Measurements from ENCODE around the gene TOMM20.

The TOMM20 gene

DNA sequence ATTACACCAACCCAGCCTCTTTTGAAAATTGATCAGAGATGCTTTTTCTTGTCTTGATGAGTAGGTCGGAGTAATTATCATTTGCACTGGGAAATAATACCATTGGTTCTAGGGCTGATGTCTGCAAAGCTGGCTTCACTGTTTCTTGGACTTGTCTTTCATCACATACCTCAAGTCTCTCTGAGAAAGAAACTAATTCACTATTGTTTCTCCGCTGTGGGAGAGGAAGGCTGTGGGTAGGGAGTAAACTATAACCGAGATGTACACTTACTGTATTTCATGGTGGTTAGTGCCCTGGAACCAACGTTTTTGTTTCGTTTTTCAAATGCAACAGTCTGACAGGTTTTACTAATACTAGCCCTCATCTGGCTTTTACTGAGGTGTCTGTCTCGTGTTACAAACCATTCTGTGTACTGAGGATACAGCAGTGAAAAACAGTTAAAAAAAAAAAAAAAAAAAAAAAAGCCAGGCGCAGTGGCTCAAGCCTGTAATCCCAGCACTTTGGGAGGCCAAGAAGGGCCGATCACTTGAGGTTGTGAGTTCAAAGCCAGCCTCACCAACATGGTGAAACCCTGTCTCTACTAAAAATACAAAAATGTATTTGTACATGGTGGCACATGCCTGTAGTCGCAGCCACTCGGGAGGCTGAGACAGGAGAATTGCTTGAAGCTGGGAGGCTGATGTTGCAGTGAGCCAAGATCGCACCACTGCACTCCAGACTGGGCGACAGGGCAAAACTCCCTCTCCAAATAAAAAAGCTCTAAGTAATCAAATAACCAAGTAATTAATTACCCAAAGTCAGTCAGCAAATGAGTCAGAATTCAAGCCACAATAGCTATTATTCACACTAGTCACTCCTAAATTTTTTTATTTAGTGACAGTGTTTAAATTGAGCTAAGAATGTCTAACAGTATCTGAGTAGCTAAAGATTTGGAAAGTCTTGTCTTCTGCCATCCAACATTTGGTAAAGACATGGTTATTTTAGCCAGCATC is 23.3 kb downstream of the TOMM20 start:
- in situ Hi-C loops (cut with MboI; ENCODE audit: low sequenced_read_pairs, unreplicated experiment) = loop anchor here (25.0 kb wide), 1 partner anchor 682 kb away; no protein-coding TSS in a partner anchor
- peak; percentile 75 for DNase-seq (ENCODE audit: low spot score)
- TF ChIP-seq, protein P1, sequence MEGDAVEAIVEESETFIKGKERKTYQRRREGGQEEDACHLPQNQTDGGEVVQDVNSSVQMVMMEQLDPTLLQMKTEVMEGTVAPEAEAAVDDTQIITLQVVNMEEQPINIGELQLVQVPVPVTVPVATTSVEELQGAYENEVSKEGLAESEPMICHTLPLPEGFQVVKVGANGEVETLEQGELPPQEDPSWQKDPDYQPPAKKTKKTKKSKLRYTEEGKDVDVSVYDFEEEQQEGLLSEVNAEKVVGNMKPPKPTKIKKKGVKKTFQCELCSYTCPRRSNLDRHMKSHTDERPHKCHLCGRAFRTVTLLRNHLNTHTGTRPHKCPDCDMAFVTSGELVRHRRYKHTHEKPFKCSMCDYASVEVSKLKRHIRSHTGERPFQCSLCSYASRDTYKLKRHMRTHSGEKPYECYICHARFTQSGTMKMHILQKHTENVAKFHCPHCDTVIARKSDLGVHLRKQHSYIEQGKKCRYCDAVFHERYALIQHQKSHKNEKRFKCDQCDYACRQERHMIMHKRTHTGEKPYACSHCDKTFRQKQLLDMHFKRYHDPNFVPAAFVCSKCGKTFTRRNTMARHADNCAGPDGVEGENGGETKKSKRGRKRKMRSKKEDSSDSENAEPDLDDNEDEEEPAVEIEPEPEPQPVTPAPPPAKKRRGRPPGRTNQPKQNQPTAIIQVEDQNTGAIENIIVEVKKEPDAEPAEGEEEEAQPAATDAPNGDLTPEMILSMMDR (IDR thresholded peaks at IDR 0.05; ENCODE audit: borderline replicate concordance, control extremely low read depth, extremely low read depth, insufficient read depth, missing control alignments) = no peak

DNA sequence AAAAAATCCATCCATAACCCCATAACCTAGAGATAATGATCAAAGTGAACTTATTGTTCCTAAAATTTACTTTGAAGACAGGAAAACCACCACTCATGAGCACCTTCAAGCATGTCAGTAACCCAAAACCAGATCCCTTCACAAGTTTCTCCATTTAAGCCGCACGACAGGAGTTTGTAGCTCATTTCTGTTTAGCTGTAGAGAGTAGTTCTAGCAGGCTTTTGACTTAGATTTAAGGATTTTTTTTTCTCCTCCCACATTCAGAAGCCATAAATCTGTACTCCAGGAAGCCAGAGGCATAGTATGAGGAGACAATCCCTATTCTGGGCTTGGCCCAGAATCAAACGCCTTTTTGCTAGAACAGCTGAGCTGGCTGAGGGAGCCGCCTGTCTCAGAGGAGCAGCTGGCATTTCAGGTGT is 25.6 kb downstream of the TOMM20 start:
- in situ Hi-C loops (cut with MboI; ENCODE audit: low sequenced_read_pairs, unreplicated experiment) = loop anchor here (25.0 kb wide), 1 partner anchor 684 kb away; no protein-coding TSS in a partner anchor
- TF ChIP-seq, protein P1 (IDR thresholded peaks at IDR 0.05; ENCODE audit: borderline replicate concordance, control extremely low read depth, extremely low read depth, insufficient read depth, missing control alignments) = no peak
- no peak for DNase-seq (ENCODE audit: low spot score)

DNA sequence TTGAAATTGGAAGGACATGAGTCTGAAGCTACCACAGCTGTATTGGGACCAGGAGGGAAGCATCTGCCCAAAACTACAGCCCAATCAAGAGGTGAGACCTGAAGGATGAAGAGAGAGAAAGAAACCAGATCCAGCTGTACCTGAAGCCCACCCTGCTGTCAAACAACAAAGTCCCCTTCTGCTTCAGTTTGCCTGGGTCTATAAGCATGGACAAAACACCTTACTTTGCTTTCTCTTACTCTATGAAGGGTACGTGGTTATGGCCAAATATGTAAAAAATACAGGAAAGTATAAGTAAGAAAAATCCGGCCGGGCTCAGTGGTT is 26.4 kb downstream of the TOMM20 start:
- TF ChIP-seq, protein P1 (IDR thresholded peaks at IDR 0.05; ENCODE audit: borderline replicate concordance, control extremely low read depth, extremely low read depth, insufficient read depth, missing control alignments) = no peak
- DNase-seq (ENCODE audit: low spot score) = no peak
- in situ Hi-C loops (cut with MboI; ENCODE audit: low sequenced_read_pairs, unreplicated experiment) = loop anchor here (25.0 kb wide), 1 partner anchor 685 kb away; no protein-coding TSS in a partner anchor

DNA sequence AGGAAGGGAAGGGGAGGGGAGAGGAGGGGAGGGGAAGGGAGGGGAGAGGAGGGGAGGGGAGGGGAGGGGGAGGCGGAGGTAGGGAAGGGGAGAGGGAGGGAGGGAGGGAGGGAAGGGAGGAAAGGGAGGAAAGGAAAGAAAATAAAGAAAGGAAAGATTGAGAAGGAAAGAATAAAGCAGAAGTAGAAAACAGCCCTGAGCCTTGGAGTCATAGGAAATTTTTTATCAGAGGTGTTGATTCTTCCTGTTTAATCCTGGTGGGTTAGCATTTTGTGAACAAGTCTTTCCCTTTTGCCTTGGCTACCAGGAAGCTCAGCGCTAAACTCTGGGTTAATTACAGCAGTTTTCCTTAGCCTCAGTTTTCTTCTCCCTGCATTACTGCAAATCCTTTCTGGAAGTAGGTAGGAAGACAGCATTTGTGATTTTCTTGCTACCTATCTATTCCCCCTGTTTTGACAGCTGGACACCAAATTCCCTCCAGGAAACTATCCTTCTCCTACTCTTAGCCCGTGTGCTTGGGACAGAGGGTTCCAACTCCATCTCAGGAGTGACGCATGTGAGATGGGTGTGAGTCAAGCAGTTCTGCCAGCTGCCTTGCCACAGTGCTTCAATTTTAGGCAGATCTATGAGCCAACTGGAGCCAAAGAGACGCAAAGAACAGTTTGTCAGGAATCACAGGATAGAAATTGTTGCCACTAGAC is 26.9 kb downstream of the TOMM20 start:
- TF ChIP-seq, protein P1 (IDR thresholded peaks at IDR 0.05; ENCODE audit: borderline replicate concordance, control extremely low read depth, extremely low read depth, insufficient read depth, missing control alignments) = no peak
- no peak for DNase-seq (ENCODE audit: low spot score)
- in situ Hi-C loops (cut with MboI; ENCODE audit: low sequenced_read_pairs, unreplicated experiment) = loop anchor here (25.0 kb wide), 1 partner anchor 686 kb away; no protein-coding TSS in a partner anchor

DNA sequence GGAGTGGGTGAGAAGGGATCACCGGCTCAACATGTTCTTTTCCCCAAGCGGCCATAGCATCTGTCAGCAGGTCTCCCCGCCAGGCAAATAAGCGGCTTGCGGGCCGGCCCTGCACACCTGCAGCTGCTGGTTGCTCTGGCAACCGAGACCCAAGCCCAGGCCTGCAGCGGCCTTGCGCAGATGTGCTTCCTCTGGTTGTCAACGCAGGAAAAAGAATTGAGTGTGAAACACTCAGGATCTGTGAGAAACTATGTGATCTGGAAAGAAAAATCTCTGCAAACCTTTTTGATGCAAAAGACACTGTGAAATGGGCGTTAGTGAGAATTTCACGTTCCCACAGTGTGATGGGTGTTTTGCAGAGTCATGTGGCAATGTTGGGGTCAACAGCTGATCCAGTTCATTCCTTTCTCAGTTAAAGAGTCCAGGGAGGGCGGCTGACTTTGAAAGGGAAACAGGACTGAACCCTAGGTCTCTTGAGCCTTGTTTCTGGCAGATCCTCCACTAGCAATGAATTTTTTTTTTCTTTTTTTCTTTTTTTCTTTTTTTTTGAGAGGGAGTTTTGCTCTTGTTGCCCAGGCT is 28.4 kb downstream of the TOMM20 start:
- TF ChIP-seq, protein P1 (IDR thresholded peaks at IDR 0.05; ENCODE audit: borderline replicate concordance, control extremely low read depth, extremely low read depth, insufficient read depth, missing control alignments) = no peak
- in situ Hi-C loops (cut with MboI; ENCODE audit: low sequenced_read_pairs, unreplicated experiment) = loop anchor here (25.0 kb wide), 1 partner anchor 687 kb away; no protein-coding TSS in a partner anchor
- no peak for DNase-seq (ENCODE audit: low spot score)

DNA sequence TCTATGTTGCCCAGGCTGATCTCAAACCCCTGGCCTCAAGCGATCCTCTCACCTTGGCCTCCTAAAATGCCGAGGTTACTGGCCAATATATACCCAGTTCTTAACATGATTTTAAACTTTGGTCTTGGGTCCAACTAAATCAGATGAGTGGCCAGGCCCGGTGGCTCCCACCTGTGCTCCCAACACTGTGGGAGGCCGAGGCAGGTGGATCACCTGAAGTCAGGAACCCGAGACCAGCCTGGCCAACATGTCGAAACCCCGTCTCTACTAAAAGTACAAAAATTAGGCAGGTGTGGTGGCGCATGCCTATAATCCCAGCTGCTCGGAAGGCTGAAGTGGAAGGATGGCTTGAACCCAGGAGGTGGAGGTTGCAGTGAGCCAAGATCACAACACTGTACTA is 29.6 kb downstream of the TOMM20 start:
- in situ Hi-C loops (cut with MboI; ENCODE audit: low sequenced_read_pairs, unreplicated experiment) = loop anchor here (10.0 to 25.0 kb wide), 3 partner anchors 316 to 962 kb away; no protein-coding TSS in a partner anchor
- DNase-seq (ENCODE audit: low spot score) = no peak
- TF ChIP-seq, protein P1 (IDR thresholded peaks at IDR 0.05; ENCODE audit: borderline replicate concordance, control extremely low read depth, extremely low read depth, insufficient read depth, missing control alignments) = no peak

All from GM13976 (cell line).